Peyer's patch (tissue), 4 donors: ENCODE data around the gene LST1.

Experiments
- POLR2A ChIP-seq, 2 donors: fragments of 450-650 bp; IDR thresholded peaks; one replicate each; pipeline ENCODE4 v1.5.1; 2017; ENCODE audit warnings: antibody characterized with exemption in 2 of 2, mild to moderate bottlenecking in 2 of 2, moderate library complexity in 2 of 2
- TF ChIP-seq, protein P1 (sequence below), 6 experiments: fragments of 450-650 bp in 4 of 6; fragments of 200-600 bp in 2 of 6; sonication (generic) in 1 of 6; IDR thresholded peaks; one replicate each; pipeline ENCODE4 v1.5.1; 2017 to 2019; ENCODE audit warnings: antibody characterized with exemption in 6 of 6, mild to moderate bottlenecking in 3 of 6, moderate library complexity in 1 of 6

DNA sequence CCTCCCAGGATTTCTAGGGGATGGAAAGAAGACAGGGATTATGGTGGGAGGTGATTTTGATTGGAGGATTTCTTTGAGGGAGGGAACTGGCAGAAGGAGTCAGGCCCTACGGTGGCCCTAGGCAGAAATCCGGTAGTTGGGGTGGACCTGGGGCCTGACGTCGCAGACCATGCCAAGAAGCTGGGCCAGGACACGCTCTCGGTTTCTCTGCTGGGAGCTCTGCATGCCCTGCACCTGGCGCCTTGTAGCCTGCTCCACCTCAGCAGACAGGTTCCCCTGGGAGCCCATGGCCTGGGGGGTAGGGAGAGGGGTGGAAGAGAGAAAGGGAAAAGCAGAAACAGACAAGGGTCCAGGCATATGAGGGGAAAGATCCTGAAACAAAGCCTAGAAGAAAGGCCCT, 40.8 kb upstream of the LST1 start:
- TF ChIP-seq, protein P1, sequence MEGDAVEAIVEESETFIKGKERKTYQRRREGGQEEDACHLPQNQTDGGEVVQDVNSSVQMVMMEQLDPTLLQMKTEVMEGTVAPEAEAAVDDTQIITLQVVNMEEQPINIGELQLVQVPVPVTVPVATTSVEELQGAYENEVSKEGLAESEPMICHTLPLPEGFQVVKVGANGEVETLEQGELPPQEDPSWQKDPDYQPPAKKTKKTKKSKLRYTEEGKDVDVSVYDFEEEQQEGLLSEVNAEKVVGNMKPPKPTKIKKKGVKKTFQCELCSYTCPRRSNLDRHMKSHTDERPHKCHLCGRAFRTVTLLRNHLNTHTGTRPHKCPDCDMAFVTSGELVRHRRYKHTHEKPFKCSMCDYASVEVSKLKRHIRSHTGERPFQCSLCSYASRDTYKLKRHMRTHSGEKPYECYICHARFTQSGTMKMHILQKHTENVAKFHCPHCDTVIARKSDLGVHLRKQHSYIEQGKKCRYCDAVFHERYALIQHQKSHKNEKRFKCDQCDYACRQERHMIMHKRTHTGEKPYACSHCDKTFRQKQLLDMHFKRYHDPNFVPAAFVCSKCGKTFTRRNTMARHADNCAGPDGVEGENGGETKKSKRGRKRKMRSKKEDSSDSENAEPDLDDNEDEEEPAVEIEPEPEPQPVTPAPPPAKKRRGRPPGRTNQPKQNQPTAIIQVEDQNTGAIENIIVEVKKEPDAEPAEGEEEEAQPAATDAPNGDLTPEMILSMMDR (IDR thresholded peaks at IDR 0.05): no peak
- TF ChIP-seq POLR2A (IDR thresholded peaks at IDR 0.05): no peak
